ENCODE data around the gene ATP6V0D1.

Gene ATP6V0D1

GRCh38 chr16:67445441-67445912 is 35.5 kb downstream of the ATP6V0D1 start:
- no peak for DNase-seq (ENCODE audit: low spot score)

- DNase-seq (ENCODE audit: low spot score): no peak
These were observed 35.9 kb downstream of the ATP6V0D1 start for GRCh38 chr16:67445126-67445426.

GRCh38 chr16:67444259-67445125 is 36.5 kb downstream of the ATP6V0D1 start:
- no peak for DNase-seq (ENCODE audit: low spot score)

GRCh38 chr16:67443265-67443664 is 37.7 kb downstream of the ATP6V0D1 start:
- no peak for DNase-seq (ENCODE audit: low spot score)

- DNase-seq (ENCODE audit: low spot score): no peak
These were observed 38.2 kb downstream of the ATP6V0D1 start for GRCh38 chr16:67442581-67443255.

GRCh38 chr16:67441907-67442306 is 39.0 kb downstream of the ATP6V0D1 start:
- no peak for DNase-seq (ENCODE audit: low spot score)

- no peak for DNase-seq (ENCODE audit: low spot score)
These were observed 39.6 kb downstream of the ATP6V0D1 start for GRCh38 chr16:67441271-67441753.

- no peak for DNase-seq (ENCODE audit: low spot score)
These were observed 42.0 kb downstream of the ATP6V0D1 start for GRCh38 chr16:67438824-67439393.

- DNase-seq (ENCODE audit: low spot score): no peak
These were observed 42.7 kb downstream of the ATP6V0D1 start for GRCh38 chr16:67438098-67438791.

- no peak for DNase-seq (ENCODE audit: low spot score)
These were observed 43.4 kb downstream of the ATP6V0D1 start for GRCh38 chr16:67437513-67437912.

GRCh38 chr16:67436640-67437193 is 44.2 kb downstream of the ATP6V0D1 start:
- DNase-seq (ENCODE audit: low spot score): no peak

- DNase-seq (ENCODE audit: low spot score): no peak
These were observed 45.2 kb downstream of the ATP6V0D1 start for GRCh38 chr16:67435758-67436164.

- DNase-seq (ENCODE audit: low spot score): no peak
These were observed 47.7 kb downstream of the ATP6V0D1 start for GRCh38 chr16:67433131-67433719.

GRCh38 chr16:67432506-67432890 is 48.5 kb downstream of the ATP6V0D1 start:
- no peak for DNase-seq (ENCODE audit: low spot score)

GRCh38 chr16:67431775-67432505 is 49.0 kb downstream of the ATP6V0D1 start:
- DNase-seq (ENCODE audit: low spot score): no peak

GRCh38 chr16:67430977-67431774 is 49.8 kb downstream of the ATP6V0D1 start, which contains the start of gene HSD11B2:
TSS of gene HSD11B2 (plus strand) at chr16:67431121. CDS start at chr16:67431249, 128 bp downstream.
- DNase-seq (ENCODE audit: low spot score): no peak

- no peak for DNase-seq (ENCODE audit: low spot score)
These were observed 50.4 kb downstream of the ATP6V0D1 start for GRCh38 chr16:67430504-67430976.

GRCh38 chr16:67429799-67430503 is 51.0 kb downstream of the ATP6V0D1 start:
- DNase-seq (ENCODE audit: low spot score): no peak
